CD14-positive monocyte (primary cell): Measurements from ENCODE around the gene NUP93. TPM values are rescaled to one million over a fixed set of nuclear protein-coding genes. Genes with fewer than 3 reads are reported as not detected.
A peak's percentile ranks its signal among the peaks of the same experiment; 100 is the strongest.

ENCODE experiments used
- DNase-seq, 3 donors: peaks; one replicate each; pipeline ENCODE4 v3.0.0-alpha.2; 2011 to 2022
- H2AFZ ChIP-seq: 2 replicates; pipeline ENCODE4 v1.6.0; 2012; ENCODE audit warnings: mild to moderate bottlenecking, low read depth, low read length, inconsistent platforms; ENCODE audit not compliant: insufficient read depth, poor library complexity, severe bottlenecking
- H3K27ac ChIP-seq, 2 donors: 1 replicate in 1 of 2; 2 replicates in 1 of 2; pipeline ENCODE4 v1.5.1; 2012 to 2013; ENCODE audit warnings: low read length in 2 of 2, control low read depth in 1 of 2, inconsistent platforms in 1 of 2, low read depth in 1 of 2, mild to moderate bottlenecking in 1 of 2
- H3K27me3 ChIP-seq, 2 donors: one replicate each; pipeline versions ENCODE4 v1.6.0 to v1.6.1; 2011 to 2013; ENCODE audit warnings: low read length in 2 of 2; ENCODE audit not compliant: control insufficient read depth in 2 of 2, insufficient read depth in 2 of 2
- H3K36me3 ChIP-seq, 2 donors: replicated peaks in 1 of 2; 1 replicate in 1 of 2; 2 replicates in 1 of 2; pipeline versions ENCODE4 v1.5.1 to v1.6.1; 2012 to 2013; ENCODE audit warnings: low read length in 2 of 2, control low read depth in 1 of 2, inconsistent platforms in 1 of 2, mild to moderate bottlenecking in 1 of 2; ENCODE audit not compliant: insufficient read depth in 2 of 2, control insufficient read depth in 1 of 2
- H3K4me1 ChIP-seq, 2 donors: 1 replicate in 1 of 2; 2 replicates in 1 of 2; pipeline versions ENCODE4 v1.5.1 to v1.6.1; 2012 to 2013; ENCODE audit warnings: low read length in 2 of 2, control low read depth in 1 of 2, inconsistent platforms in 1 of 2, mild to moderate bottlenecking in 1 of 2, moderate library complexity in 1 of 2; ENCODE audit not compliant: insufficient read depth in 2 of 2, control insufficient read depth in 1 of 2
- H3K4me2 ChIP-seq: replicated peaks from 2 replicates; pipeline ENCODE3; 2012; ENCODE audit warnings: low read length, moderate library complexity, mild to moderate bottlenecking; ENCODE audit not compliant: poor library complexity, severe bottlenecking; ENCODE audit errors: extremely low read depth
- H3K4me3 ChIP-seq, 3 experiments: fragments of 200-600 bp in 1 of 3; sonication (generic) in 1 of 3; replicated peaks in 1 of 3; 1 replicate in 2 of 3; 2 replicates in 1 of 3; pipeline ENCODE4 v1.5.1; 2011 to 2013; ENCODE audit warnings: low read length in 3 of 3, mild to moderate bottlenecking in 3 of 3, control low read depth in 2 of 3, low read depth in 2 of 3, inconsistent platforms in 1 of 3, moderate library complexity in 1 of 3
- H3K79me2 ChIP-seq: 2 replicates; pipeline ENCODE4 v1.6.0; 2012; ENCODE audit warnings: mild to moderate bottlenecking, control low read depth, inconsistent platforms, low read length, moderate library complexity; ENCODE audit not compliant: insufficient read depth
- H3K9ac ChIP-seq: 2 replicates; pipeline ENCODE4 v1.6.0; 2017; ENCODE audit warnings: low read length, mild to moderate bottlenecking; ENCODE audit not compliant: insufficient read depth, poor library complexity, severe bottlenecking
- H3K9me3 ChIP-seq, 2 donors: replicated peaks in 1 of 2; 1 replicate in 1 of 2; 2 replicates in 1 of 2; pipeline versions ENCODE4 v1.5.1 to v1.6.1; 2012 to 2013; ENCODE audit warnings: low read length in 2 of 2, control low read depth in 1 of 2; ENCODE audit not compliant: control insufficient read depth in 1 of 2, insufficient read depth in 1 of 2
- H4K20me1 ChIP-seq: 2 replicates; pipeline ENCODE4 v1.6.0; 2012; ENCODE audit warnings: mild to moderate bottlenecking, low read length, control low read depth, moderate library complexity; ENCODE audit not compliant: insufficient read depth
- H3K27ac Mint-ChIP-seq, 7 donors: one replicate each; pipeline ENCODE4 v1.8.0; 2020; ENCODE audit warnings: mild to moderate bottlenecking in 7 of 7, mixed read lengths in 7 of 7, moderate library complexity in 6 of 7, inconsistent platforms in 2 of 7
- H3K27me3 Mint-ChIP-seq, 3 donors: one replicate each; pipeline ENCODE4 v1.8.0; 2021 to 2022; ENCODE audit warnings: low read depth in 3 of 3, mild to moderate bottlenecking in 3 of 3, mixed read lengths in 3 of 3, moderate library complexity in 3 of 3, inconsistent platforms in 1 of 3
- H3K36me3 Mint-ChIP-seq, 2 donors: one replicate each; pipeline ENCODE4 v1.8.0; 2020; ENCODE audit warnings: mixed read lengths in 2 of 2, inconsistent platforms in 1 of 2, mild to moderate bottlenecking in 1 of 2
- H3K4me1 Mint-ChIP-seq: one replicate; pipeline ENCODE4 v1.8.0; 2020; ENCODE audit warnings: mild to moderate bottlenecking, mixed read lengths
- H3K4me3 Mint-ChIP-seq, 2 donors: one replicate each; pipeline ENCODE4 v1.8.0; 2020; ENCODE audit warnings: mild to moderate bottlenecking in 2 of 2, mixed read lengths in 2 of 2, moderate library complexity in 1 of 2
- H3K9me3 Mint-ChIP-seq, 7 donors: one replicate each; pipeline ENCODE4 v1.8.0; 2020 to 2022; ENCODE audit warnings: mixed read lengths in 7 of 7, mild to moderate bottlenecking in 6 of 7, moderate library complexity in 6 of 7, inconsistent platforms in 2 of 7
- WGBS: methylation state at CpG from one replicate; pipeline ENCODE4 v1.1.5; 2013; ENCODE audit warnings: missing lambda C conversion rate; ENCODE audit not compliant: insufficient coverage; 5-methylcytosine and 5-hydroxymethylcytosine counted together
- intact Hi-C, 2 donors: fragments of 100-400 bp; cut with micrococcal nuclease; formaldehyde crosslinking; loops; one replicate each; pipeline versions ENCODE4 v1.15.0 to v1.15.1; 2023
- polyA plus RNA-seq, 3 donors: library from polyadenylated mRNA; depleted of rRNA in 1 of 3; unstranded in 2 of 3; stranded (reverse) in 1 of 3; fragments of 300-500 nt in 2 of 3; fragments of >200 nt in 1 of 3; fragmentation: Illumina TruSeq in 2 of 3; gene quantifications; 1 replicate in 2 of 3; 2 replicates in 1 of 3; pipeline ENCODE4 v1.2.3, GENCODE V29; 2012 to 2021
- TF ChIP-seq, protein P1 (sequence below): fragments of 200-600 bp; IDR thresholded peaks from one replicate; pipeline ENCODE4 v1.8.0; 2022; ENCODE audit warnings: antibody characterized with exemption, mild to moderate bottlenecking

NUP93 gene
- polyA plus RNA-seq, 3 donors: 46.6 to 77.7 (median 59.4) TPM

DNA sequence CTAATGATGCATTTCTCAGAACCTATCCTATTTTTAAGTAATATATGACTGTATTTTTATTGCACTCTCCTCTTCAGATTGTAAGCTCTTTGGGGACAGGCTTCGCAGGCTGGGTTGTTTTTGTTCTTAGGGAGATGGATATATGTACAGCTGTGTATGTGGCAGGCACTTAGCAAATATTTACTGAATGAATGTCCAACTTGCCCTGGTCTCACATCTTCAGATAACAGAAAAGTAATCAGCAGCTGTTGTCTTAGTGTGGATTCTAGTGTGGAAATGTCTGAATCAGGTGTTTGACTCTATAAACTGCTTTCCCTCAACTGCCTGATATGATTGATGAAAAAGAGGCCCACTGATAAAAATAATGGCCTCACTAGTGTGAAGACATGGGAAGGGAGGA lies 88.0 kb downstream of the NUP93 start:
- Histone ChIP-seq H3K9ac (no peak overlapping the region), H3K79me2 (no peaks in the 10 kb centered on the region), H3K27me3 (no peaks in the 10 kb centered on the region), H3K4me3 (no peak overlapping the region), H3K4me2 (no peak overlapping the region), H3K4me1 (no peaks in the 10 kb centered on the region), H3K9me3 (no peaks in the 10 kb centered on the region), H3K27ac (no peak overlapping the region), H4K20me1 (no peaks in the 10 kb centered on the region), H3K36me3 (peaks cover 35 to 72% of the 10 kb centered on the region in 2 donors), H2AFZ (no peak overlapping the region)
- no CpG with 5 or more reads among the region's 1 CpG for WGBS
- Mint-ChIP-seq H3K9me3 (no peaks in the 10 kb centered on the region), H3K4me3 (no peak overlapping the region), H3K4me1 (peaks cover 4% of the 10 kb centered on the region), H3K27ac (no peak overlapping the region), H3K27me3 (no peaks in the 10 kb centered on the region), H3K36me3 (peaks cover 48 to 50% of the 10 kb centered on the region in 2 donors)
- TF ChIP-seq, protein P1, sequence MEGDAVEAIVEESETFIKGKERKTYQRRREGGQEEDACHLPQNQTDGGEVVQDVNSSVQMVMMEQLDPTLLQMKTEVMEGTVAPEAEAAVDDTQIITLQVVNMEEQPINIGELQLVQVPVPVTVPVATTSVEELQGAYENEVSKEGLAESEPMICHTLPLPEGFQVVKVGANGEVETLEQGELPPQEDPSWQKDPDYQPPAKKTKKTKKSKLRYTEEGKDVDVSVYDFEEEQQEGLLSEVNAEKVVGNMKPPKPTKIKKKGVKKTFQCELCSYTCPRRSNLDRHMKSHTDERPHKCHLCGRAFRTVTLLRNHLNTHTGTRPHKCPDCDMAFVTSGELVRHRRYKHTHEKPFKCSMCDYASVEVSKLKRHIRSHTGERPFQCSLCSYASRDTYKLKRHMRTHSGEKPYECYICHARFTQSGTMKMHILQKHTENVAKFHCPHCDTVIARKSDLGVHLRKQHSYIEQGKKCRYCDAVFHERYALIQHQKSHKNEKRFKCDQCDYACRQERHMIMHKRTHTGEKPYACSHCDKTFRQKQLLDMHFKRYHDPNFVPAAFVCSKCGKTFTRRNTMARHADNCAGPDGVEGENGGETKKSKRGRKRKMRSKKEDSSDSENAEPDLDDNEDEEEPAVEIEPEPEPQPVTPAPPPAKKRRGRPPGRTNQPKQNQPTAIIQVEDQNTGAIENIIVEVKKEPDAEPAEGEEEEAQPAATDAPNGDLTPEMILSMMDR: no peak
- intact Hi-C loops: no loop called here
- no peak for DNase-seq

DNA sequence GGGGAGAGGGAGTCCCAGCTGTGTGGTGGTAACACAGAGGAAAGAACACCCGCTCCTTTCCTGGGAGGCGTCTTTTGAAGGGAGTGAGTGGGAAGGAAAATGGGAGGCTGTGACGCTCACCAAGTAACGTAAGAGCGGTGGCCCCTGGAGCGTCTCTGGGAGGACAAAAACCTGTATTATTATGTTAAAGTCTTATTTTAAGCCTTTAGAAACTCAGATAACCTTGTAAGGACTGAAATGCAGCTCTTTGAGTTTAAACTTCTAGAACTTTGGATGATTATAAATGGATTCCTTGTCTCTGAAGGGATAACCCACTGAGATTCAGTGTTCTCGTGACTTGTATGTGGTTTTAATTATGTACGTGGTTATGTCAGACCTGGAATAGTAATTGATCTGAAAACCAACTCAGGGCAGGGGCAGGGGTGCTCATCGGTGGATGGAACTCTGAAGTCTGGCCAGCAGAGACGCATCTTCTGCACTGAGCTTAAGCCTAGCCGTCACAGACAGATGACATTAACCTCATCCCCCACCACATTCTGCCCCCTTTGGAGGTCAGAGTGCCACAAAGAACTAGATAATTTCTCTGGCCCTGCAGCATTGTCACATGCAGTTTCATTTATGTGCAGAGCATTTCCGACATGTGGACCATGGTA lies 93.3 kb downstream of the NUP93 start:
- intact Hi-C loops: no loop called here
- Mint-ChIP-seq H3K4me1 (no peaks in the 10 kb centered on the region), H3K36me3 (peaks cover 68 to 82% of the 10 kb centered on the region in 2 donors), H3K27me3 (no peaks in the 10 kb centered on the region), H3K9me3 (no peaks in the 10 kb centered on the region), H3K4me3 (no peak overlapping the region), H3K27ac (peak overlapping the region in 3 of 7 donors; percentile 54 to 61 (median 55))
- 98% methylated on average over 7 of the region's 12 CpGs for WGBS
- Histone ChIP-seq H3K4me3 (no peak overlapping the region), H3K4me1 (no peaks in the 10 kb centered on the region), H3K9me3 (no peaks in the 10 kb centered on the region), H3K27me3 (no peaks in the 10 kb centered on the region), H2AFZ (no peak overlapping the region), H3K9ac (no peak overlapping the region), H3K4me2 (no peak overlapping the region), H3K36me3 (peaks cover 75 to 97% of the 10 kb centered on the region in 2 donors), H3K27ac (no peak overlapping the region), H4K20me1 (no peaks in the 10 kb centered on the region), H3K79me2 (no peaks in the 10 kb centered on the region)
- TF ChIP-seq, protein P1: no peak
- DNase-seq: no peak
